Left renal cortex interstitium (tissue), 4 donors: ENCODE results near the gene SGSH. TPM values are rescaled to one million over a fixed set of nuclear protein-coding genes. Genes with fewer than 3 reads are reported as not detected.
"Not testable (repeated sequence)": the region's sequence is repeated elsewhere in the genome, so short reads cannot be mapped to it uniquely, and the experiment has no call there.

Source experiments
- DNase-seq, 4 donors: peaks; one replicate each; pipeline ENCODE4 v3.0.0-alpha.2; 2013; ENCODE audit warnings: low read depth in 4 of 4, low spot score in 2 of 4, missing footprints in 1 of 4
- polyA plus RNA-seq, 4 donors: library from polyadenylated mRNA; unstranded; fragments of 120-200 nt; gene quantifications; one replicate each; pipeline ENCODE4 v1.2.1, GENCODE V29; 2013; ENCODE audit not compliant: insufficient read length in 4 of 4

Gene SGSH
- polyA plus RNA-seq, 4 donors: 27.7 to 59.7 (median 45.2) TPM

DNA sequence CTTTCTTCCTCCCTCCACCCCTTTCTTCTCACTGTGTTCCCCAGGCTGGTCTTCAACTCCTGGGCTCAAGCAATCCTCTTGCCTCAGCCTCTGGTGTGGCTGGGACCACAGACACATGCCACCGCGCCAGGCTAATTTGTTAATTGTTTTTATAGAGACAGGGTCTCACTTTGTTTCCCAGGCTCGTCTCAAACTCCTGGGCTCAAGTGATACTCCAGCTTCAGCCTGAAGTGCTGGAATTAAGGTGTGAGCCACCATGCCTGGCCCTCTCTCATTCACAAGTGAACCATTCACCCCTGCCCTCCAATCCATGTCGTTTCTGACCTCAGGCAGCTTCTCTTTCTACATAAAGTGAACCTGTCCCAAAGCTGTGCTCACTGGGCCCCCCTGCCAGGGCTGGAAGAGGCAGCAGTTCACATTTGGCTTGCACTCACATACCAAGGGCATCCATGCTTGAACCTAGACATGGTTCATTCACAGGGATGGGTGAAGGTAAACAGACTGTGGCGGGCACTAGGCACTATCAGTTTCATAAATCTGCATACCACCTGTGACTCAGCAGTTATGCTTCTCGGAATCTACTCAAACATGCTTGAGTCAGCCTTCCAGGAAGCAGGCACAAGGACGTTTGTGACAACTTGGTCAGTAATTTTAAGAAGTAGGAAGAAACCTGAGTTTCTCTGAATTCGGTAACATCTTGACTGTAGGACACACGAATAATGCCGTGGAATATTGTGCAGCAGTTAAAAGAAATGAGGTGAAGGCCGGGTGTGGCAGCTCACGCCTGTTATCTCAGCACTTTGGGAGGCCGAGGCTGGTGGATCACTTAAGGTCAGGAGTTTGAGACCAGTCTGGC, 34.5 kb upstream of the SGSH start:
- peak in 2 of 4 donors; percentile 42 to 74 for DNase-seq

GRCh38 chr17:80253631-80254395, 33.7 kb upstream of the SGSH start:
- DNase-seq: no peak

DNA sequence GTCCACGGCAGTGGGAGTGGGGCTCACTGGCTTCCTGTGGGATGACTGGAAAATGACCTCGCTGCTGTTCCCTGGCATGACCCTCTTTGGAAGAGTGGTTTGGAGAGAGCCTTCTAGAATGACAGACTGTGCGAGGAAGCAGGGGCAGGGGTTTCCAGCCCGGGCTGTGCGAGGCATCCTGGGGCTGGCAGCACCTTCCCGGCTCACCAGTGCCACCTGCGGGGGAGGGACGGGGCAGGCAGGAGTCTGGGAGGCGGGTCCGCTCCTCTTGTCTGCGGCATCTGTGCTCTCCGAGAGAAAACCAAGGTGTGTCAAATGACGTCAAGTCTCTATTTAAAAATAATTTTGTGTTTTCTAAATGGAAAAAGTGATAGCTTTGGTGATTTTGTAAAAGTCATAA, 32.7 kb upstream of the SGSH start:
- no peak for DNase-seq

DNA sequence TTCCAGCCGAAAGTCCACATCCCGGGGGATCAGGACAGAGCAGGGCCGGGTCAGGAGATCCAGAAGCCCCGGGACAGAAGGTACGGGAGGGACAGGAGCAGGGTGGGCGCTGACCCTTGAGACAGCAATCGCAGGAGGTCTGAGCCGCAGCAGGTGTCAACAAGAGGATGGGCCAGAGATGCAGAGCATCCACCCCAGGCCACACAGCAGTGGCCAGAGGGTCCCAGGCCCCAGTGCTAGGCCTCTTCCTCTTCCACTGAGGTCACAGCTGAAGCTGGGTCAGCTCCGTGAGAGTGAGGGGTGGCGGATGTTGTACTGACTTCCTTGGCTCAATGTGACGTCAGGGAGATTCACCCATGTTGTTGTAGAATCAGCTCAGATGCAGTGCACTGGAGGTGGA, 31.8 kb upstream of the SGSH start:
- DNase-seq: no peak

- no peak for DNase-seq
These were observed 29.0 kb upstream of the SGSH start for GRCh38 chr17:80248894-80249710.

GRCh38 chr17:80248001-80248893, 28.1 kb upstream of the SGSH start:
- DNase-seq: no peak

DNA sequence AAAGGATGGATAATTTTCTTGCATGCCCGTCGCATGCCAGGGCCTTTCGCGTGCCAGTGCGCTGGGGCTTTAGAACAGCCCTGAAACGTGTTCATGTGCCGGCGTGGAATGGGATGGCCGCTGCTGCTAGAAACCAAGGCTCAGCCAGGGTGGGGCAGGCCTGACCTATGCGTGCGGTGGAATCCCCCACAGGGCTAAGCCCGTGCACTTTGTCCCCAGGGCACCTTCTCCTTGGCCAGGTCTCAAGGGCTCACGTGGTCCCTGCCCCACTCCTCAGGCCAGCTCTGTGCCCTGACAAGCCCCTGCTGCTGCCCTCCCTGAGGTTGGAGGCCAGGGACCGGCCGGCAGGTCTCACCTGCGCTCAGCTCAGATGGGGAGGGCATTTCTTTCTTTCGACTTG, 27.4 kb upstream of the SGSH start:
- DNase-seq: no peak

DNA sequence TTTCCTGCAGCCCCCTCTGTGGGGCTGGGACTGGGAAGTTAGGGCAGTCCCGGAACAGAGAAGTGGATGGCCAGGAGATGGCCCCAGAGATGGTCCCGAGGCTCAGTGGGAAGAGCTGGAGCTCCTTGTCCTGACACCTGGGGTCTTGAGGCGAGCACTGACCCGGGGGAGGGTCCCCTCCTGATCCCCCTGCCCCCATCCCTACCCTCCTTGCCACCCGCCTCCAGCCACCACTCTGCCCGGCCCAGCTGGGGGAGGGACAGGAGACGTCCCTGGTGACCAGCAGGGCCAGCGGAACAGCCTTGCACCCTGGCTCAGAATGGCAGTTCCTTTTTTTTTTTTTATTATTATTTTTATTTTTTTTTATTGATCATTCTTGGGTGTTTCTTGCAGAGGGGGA, 26.6 kb upstream of the SGSH start:
- no peak for DNase-seq

DNA sequence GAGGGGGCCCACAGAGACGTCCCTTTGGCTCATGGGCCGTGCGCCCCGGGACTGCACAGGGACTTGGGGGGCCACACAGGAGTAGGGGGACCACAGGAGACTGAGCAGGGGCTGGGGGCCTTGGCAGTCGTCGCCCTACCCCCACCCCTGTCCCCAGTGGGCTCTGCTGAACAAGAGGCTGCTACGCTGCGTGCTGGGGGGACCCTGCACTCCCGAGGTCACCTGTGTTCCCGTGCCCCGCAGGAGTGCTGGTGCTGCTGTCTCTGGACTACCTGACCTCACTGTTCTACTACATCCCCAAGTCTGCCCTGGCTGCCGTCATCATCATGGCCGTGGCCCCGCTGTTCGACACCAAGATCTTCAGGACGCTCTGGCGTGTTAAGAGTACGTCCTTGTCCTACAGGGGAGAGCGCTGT, 26.1 kb upstream of the SGSH start:
- DNase-seq: no peak

GRCh38 chr17:80245566-80246265, 25.6 kb upstream of the SGSH start:
- no peak for DNase-seq

- DNase-seq: no peak
These were observed 24.9 kb upstream of the SGSH start for GRCh38 chr17:80244871-80245509.

GRCh38 chr17:80244448-80244847, 24.3 kb upstream of the SGSH start:
- not testable (repeated sequence) for DNase-seq

DNA sequence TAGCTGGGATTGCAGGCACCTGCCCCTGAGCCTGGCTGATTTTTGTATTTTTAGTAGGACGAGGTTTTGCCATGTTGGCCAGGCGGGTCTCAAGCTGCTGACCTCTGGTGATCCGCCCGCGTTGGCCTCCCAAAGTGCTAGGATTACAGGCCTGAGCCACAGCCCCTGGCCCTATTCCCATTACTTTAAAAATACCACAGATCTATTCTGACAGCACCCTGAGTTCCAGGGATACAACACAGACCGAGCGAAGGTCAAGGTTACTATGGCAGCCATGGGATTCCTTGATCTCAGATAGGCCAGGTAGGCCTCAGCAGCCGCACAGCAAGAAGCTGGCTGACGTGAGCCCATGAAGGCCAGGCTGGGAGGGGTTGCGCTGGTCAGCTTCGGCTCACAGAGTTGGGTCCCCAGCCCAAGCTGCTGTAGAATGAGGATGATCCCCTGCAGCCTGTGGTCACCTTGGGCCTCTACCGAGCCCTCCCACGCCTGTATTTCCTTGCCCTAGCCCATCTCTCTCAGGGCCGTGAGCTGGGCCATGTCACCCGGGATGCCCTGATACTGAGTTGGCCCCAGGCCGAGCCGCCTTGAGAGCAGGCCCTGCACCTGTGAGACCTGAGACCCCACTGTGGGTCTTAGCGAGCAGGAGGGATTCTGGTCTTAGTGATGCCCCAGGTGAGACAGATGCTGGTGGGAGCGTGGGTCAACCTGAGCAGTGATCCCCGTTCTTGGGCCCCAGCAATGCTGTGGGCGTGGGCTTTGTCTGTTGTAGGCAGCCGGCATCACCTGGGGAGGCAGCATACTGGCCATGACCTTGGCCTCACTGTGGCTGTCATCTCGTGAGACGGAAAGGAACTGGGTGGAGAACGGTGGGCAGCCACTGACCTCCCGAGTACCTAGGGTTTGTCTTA, 23.6 kb upstream of the SGSH start:
- DNase-seq: no peak

GRCh38 chr17:80242505-80242904, 22.4 kb upstream of the SGSH start:
- DNase-seq: no peak

DNA sequence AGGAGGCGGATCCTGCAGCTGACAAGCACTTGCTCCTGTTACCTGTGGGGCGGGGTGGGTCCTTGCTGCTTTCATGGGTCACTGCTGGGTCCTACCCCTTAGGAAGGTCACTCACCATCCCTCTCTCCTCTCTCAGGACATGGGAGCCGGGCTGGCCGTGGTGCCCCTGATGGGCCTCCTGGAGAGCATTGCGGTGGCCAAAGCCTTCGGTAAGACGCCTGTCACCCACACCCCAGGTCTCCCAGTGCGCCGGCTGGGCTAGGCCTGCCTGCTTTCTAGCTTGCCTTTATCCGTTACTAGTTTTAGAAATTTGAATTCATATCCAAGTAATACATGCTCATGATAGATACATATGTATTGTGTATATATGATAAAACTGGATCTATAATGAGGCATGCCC, 17.3 kb upstream of the SGSH start:
- DNase-seq: no peak

DNA sequence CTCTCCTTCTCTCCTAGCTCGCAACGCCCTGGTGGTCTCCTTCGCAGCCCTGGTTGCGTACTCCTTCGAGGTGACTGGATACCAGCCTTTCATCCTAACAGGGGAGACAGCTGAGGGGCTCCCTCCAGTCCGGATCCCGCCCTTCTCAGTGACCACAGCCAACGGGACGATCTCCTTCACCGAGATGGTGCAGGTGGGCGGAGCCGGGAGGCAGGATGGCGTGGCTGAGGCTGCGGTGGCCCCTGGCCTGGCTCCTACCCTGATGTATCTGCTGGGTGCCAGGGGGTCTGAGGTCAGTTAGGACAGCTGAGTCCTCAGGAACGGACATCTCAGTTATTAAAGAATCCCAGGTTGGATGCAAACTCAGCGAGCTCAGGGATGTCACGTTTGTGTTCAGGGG, 16.8 kb upstream of the SGSH start:
- no peak for DNase-seq

- no peak for DNase-seq
These were observed 13.1 kb upstream of the SGSH start for GRCh38 chr17:80233202-80233601.

DNA sequence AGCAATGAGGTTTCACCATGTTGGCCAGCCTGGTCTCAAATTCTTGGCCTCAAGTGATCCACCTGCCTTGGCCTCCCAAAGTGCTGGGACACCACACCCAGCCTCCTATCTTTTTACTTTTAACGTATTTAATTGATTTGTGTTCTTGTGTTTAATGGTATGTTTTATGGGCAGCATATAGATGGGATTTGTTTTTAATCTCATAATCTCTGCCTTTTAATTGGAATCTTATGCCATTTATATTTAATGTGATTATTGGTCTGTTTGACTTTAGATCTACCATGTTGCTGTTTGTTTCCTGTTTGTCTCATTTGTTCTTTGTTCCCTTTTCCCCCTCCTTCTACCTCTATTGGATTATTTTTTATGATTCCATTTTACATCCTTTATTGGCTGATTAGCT, 12.3 kb upstream of the SGSH start:
- DNase-seq: no peak
